SK-N-SH treated with all-trans-retinoic acid at 6 μM for 48 hours (cell line): ENCODE measurements around the gene RINL.
A peak's percentile ranks its signal among the peaks of the same experiment; 100 is the strongest.

ENCODE experiments used
- ATAC-seq: fragments of 200-7000 bp; cut with Tn5 transposase; 3 replicates; pipeline ENCODE4 v1.9.1; 2020; ENCODE audit warnings: mild to moderate bottlenecking, moderate library complexity
- ARNTL ChIP-seq: fragments of 450-650 bp; formaldehyde crosslinking; IDR thresholded peaks from 2 replicates; pipeline ENCODE4 v1.5.0; 2020; ENCODE audit warnings: low read depth, mild to moderate bottlenecking, moderate library complexity, borderline replicate concordance
- BACH2 ChIP-seq: fragments of 250-450 bp; sonication (Bioruptor Pico); IDR thresholded peaks from 2 replicates; pipeline ENCODE4 v1.9.0; 2021; ENCODE audit warnings: mild to moderate bottlenecking, borderline replicate concordance
- CSDC2 ChIP-seq: fragments of 250-450 bp; sonication (Bioruptor Pico); IDR thresholded peaks from 2 replicates; pipeline ENCODE4 v1.5.0; 2020; ENCODE audit warnings: mild to moderate bottlenecking, moderate library complexity
- ESRRG ChIP-seq: fragments of 250-450 bp; sonication (Bioruptor Pico); IDR thresholded peaks from 2 replicates; pipeline ENCODE4 v1.6.1; 2021; ENCODE audit warnings: mild to moderate bottlenecking
- GLIS3 ChIP-seq: fragments of 250-450 bp; sonication (Bioruptor Pico); IDR thresholded peaks from 2 replicates; pipeline ENCODE4 v1.5.0; 2020; ENCODE audit warnings: mild to moderate bottlenecking, moderate library complexity
- OSR1 ChIP-seq: fragments of 250-450 bp; sonication (Bioruptor Pico); IDR thresholded peaks from 2 replicates; pipeline ENCODE4 v1.8.0; 2022; ENCODE audit warnings: moderate library complexity, mild to moderate bottlenecking, inconsistent platforms
- PPARA ChIP-seq: fragments of 250-450 bp; sonication (Bioruptor Pico); IDR thresholded peaks from 2 replicates; pipeline ENCODE4 v1.5.0; 2020; ENCODE audit warnings: mild to moderate bottlenecking, borderline replicate concordance
- RARB ChIP-seq: fragments of 250-450 bp; sonication (Bioruptor Pico); IDR thresholded peaks from 2 replicates; pipeline ENCODE4 v1.8.0; 2021; ENCODE audit warnings: mild to moderate bottlenecking, moderate library complexity
- SNAI2 ChIP-seq: fragments of 250-450 bp; sonication (Bioruptor Pico); IDR thresholded peaks from 2 replicates; pipeline ENCODE4 v1.5.0; 2020; ENCODE audit warnings: mild to moderate bottlenecking, moderate library complexity
- ZC3H10 ChIP-seq: fragments of 250-450 bp; sonication (Bioruptor Pico); IDR thresholded peaks from 2 replicates; pipeline ENCODE4 v1.5.1; 2021; ENCODE audit warnings: mild to moderate bottlenecking, moderate library complexity
- ZFP3 ChIP-seq: fragments of 250-450 bp; sonication (Bioruptor Pico); IDR thresholded peaks from 2 replicates; pipeline ENCODE4 v1.5.0; 2020; ENCODE audit warnings: mild to moderate bottlenecking, moderate library complexity
- ZFP30 ChIP-seq: fragments of 450-650 bp; formaldehyde crosslinking; IDR thresholded peaks from 2 replicates; pipeline ENCODE4 v1.5.0; 2022; ENCODE audit warnings: mild to moderate bottlenecking, moderate library complexity
- ZNF565 ChIP-seq: fragments of 450-650 bp; formaldehyde crosslinking; conservative IDR thresholded peaks from 2 replicates; pipeline ENCODE4 v1.5.0; 2020; ENCODE audit warnings: low read depth, mild to moderate bottlenecking, moderate library complexity
- ZNF70 ChIP-seq: fragments of 450-650 bp; formaldehyde crosslinking; IDR thresholded peaks from 2 replicates; pipeline ENCODE4 v1.5.0; 2020; ENCODE audit warnings: mild to moderate bottlenecking, moderate library complexity
- ZNF8 ChIP-seq: fragments of 450-650 bp; formaldehyde crosslinking; IDR thresholded peaks from 2 replicates; pipeline ENCODE4 v1.5.0; 2020; ENCODE audit warnings: mild to moderate bottlenecking, moderate library complexity
- TF ChIP-seq, protein P1 (sequence below): fragments of 250-450 bp; sonication (Bioruptor Pico); IDR thresholded peaks from 2 replicates; pipeline ENCODE4 v1.8.0; 2021; ENCODE audit warnings: low read depth, mild to moderate bottlenecking, moderate library complexity, borderline replicate concordance
- TF ChIP-seq, protein P2 (sequence below): fragments of 250-450 bp; sonication (Bioruptor Pico); IDR thresholded peaks from 2 replicates; pipeline ENCODE4 v1.5.1; 2020; ENCODE audit warnings: low read depth, mild to moderate bottlenecking, moderate library complexity
- TF ChIP-seq, protein P3 (sequence below): fragments of 250-450 bp; sonication (Bioruptor Pico); IDR thresholded peaks from 2 replicates; pipeline ENCODE4 v1.8.0; 2020; ENCODE audit warnings: mild to moderate bottlenecking, moderate library complexity, borderline replicate concordance

RINL gene, protein sequence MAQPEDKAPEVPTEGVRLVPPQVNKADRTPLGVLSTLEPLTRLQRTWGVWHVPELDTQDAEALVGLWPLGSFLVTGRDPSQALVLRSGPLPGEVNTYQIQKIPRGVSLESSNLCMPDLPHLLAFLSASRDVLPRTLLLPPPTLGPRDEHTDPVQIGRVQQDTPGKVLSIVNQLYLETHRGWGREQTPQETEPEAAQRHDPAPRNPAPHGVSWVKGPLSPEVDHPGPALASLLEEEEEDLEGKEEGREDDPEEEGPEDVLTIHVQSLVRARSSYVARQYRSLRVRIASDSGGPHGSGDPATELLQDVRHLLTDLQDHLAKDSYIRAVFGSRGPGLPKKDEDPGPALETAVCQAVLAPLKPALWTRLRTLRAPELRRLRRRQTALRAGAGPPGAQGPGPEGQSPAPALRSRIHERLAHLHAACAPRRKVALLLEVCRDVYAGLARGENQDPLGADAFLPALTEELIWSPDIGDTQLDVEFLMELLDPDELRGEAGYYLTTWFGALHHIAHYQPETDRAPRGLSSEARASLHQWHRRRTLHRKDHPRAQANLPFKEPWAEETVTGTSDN

DNA sequence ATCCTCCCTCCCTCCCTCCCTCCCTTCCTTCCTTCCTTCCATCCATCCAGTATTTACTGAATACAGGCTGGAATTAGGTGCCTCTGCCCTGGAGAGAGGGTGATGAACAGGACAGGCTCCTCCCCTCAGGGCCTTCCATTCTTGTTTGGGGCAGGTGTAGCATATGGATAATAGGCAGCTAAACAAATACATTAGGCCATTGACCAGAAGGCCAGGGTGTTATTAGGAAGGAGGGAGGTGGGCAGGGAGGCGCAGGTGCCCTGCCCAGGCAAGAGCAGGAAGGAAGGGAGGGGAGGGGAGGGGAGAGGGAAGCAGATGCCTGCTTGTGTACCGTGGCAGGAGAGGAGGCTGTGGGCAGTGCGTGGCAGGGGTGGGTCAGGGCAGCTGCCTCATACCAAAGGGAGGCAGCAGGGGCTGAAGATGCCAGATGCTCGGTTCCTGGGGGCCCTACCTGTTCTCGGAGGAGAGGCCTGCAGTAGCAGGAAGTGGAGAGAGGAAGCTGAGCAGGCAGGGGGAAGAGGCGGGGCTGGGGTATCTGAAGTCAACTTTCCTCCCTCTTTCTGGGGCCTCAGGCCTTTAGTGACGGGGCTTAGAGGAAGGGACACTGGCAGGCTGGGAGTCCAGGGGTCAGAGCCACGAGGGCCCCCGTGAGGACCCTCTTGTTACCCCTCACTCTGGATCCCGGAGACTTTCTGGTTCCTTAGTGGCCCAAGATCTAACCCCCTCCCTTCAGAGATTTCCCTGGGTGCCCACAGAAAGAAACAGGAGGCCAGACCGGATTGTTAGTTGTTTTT, at the start of gene RINL:
TSS of gene RINL (minus strand) at position 495 of the 794 bp plus-strand sequence. CDS start 1,533 bp downstream, outside the sequence.
- no peak for TF ChIP-seq SNAI2 (CRISPR knock-in tag)
- TF ChIP-seq BACH2: no peak
- ATAC-seq: peak; percentile 28; the same call in 2 of the 3 replicates

DNA sequence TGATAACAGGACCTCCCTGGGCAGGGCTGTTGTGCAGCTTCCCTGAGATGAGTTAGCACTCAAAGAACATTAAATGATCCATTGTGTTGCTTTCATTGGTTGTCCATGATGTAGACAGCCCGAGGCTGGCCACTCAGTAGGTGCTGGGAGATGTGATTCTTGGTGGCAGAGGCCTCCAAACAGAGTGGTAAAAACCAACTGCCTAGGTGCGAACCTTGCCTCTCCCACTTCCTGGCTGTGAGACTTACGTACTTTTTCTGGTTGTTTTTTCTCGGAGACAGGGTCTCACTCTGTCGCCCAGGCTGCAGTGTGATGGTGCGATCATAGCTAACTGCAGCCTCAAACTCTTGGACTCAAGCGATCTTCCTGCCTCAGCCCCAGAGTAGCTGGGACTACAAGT, 46.3 kb upstream of the RINL start:
- TF ChIP-seq ARNTL (no peak), ZFP3 (CRISPR knock-in tag) (no peak), ZNF565 (CRISPR knock-in tag) (no peak), ZC3H10 (no peak), ESRRG (no peak), RARB (CRISPR knock-in tag) (no peak), PPARA (CRISPR knock-in tag) (no peak), ZNF70 (no peak), GLIS3 (CRISPR knock-in tag) (no peak), SNAI2 (CRISPR knock-in tag) (no peak)
- TF ChIP-seq, protein P1, sequence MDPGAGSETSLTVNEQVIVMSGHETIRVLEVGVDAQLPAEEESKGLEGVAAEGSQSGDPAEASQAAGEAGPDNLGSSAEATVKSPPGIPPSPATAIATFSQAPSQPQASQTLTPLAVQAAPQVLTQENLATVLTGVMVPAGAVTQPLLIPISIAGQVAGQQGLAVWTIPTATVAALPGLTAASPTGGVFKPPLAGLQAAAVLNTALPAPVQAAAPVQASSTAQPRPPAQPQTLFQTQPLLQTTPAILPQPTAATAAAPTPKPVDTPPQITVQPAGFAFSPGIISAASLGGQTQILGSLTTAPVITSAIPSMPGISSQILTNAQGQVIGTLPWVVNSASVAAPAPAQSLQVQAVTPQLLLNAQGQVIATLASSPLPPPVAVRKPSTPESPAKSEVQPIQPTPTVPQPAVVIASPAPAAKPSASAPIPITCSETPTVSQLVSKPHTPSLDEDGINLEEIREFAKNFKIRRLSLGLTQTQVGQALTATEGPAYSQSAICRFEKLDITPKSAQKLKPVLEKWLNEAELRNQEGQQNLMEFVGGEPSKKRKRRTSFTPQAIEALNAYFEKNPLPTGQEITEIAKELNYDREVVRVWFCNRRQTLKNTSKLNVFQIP (CRISPR knock-in tag): no peak
- TF ChIP-seq, protein P2, sequence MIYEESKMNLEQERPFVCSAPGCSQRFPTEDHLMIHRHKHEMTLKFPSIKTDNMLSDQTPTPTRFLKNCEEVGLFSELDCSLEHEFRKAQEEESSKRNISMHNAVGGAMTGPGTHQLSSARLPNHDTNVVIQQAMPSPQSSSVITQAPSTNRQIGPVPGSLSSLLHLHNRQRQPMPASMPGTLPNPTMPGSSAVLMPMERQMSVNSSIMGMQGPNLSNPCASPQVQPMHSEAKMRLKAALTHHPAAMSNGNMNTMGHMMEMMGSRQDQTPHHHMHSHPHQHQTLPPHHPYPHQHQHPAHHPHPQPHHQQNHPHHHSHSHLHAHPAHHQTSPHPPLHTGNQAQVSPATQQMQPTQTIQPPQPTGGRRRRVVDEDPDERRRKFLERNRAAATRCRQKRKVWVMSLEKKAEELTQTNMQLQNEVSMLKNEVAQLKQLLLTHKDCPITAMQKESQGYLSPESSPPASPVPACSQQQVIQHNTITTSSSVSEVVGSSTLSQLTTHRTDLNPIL (CRISPR knock-in tag): no peak
- TF ChIP-seq, protein P3, sequence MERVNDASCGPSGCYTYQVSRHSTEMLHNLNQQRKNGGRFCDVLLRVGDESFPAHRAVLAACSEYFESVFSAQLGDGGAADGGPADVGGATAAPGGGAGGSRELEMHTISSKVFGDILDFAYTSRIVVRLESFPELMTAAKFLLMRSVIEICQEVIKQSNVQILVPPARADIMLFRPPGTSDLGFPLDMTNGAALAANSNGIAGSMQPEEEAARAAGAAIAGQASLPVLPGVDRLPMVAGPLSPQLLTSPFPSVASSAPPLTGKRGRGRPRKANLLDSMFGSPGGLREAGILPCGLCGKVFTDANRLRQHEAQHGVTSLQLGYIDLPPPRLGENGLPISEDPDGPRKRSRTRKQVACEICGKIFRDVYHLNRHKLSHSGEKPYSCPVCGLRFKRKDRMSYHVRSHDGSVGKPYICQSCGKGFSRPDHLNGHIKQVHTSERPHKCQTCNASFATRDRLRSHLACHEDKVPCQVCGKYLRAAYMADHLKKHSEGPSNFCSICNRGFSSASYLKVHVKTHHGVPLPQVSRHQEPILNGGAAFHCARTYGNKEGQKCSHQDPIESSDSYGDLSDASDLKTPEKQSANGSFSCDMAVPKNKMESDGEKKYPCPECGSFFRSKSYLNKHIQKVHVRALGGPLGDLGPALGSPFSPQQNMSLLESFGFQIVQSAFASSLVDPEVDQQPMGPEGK: no peak
- no peak for ATAC-seq

DNA sequence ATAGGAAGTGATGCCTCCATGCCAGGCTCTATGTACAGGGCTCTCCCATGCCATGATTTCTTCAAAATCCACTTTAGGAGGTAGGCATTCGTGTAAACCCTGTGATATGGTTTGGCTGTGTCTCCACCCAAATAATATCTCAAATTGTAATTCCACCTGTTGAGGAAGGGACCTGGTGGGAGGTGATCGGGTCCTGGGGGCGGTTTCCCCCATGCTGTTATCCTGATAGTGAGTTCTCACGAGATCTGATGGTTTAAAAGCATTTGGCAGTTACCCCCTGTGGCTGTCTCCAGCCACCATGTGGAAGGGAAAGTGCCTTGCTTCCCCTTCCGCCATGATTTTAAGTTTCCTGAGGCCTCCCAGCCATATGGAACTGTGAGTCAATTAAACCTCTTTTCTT, 44.4 kb upstream of the RINL start:
- no peak for ATAC-seq
- no peak for TF ChIP-seq CSDC2 (CRISPR knock-in tag)

DNA sequence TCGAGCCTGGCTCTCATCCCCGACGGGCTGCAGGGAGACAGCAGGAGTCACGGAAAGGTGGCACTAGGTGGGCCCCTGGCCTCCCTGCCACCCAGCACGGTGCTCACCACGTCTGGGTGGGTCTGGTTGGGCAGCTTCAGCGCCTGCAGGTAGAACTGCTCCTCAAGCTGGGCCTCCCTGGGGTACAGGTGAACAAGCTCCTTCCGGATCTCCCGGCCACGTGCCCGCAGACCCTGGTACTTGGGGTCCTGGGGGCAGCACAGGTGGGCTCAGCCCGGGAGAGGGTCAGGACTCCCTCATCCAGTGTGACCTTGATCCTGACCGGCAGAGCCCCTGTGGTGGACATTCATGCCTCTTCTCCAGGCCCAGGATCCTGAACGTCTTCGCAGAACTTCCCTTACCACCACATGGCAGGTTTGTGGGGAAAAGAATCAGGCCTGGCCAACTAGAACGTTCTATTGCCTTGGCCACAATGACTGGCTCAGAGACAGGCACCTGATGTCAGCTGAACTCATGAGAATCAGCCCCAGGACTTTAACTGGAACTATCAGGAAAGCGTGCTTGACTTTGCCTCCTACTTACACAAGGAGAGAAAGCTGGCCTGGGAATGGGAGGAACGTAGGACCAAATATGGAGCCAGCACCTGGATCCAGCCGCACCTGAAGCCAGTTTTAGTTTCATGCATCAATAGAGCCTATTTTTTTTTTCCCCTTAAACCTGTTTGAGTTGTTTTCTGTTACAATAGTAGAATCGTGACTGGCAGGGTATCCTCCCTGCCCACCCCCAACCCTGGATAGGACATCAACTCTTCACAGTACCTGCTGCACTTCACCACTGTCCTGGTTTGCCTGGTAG, 43.6 kb upstream of the RINL start:
- TF ChIP-seq CSDC2 (CRISPR knock-in tag): no peak

DNA sequence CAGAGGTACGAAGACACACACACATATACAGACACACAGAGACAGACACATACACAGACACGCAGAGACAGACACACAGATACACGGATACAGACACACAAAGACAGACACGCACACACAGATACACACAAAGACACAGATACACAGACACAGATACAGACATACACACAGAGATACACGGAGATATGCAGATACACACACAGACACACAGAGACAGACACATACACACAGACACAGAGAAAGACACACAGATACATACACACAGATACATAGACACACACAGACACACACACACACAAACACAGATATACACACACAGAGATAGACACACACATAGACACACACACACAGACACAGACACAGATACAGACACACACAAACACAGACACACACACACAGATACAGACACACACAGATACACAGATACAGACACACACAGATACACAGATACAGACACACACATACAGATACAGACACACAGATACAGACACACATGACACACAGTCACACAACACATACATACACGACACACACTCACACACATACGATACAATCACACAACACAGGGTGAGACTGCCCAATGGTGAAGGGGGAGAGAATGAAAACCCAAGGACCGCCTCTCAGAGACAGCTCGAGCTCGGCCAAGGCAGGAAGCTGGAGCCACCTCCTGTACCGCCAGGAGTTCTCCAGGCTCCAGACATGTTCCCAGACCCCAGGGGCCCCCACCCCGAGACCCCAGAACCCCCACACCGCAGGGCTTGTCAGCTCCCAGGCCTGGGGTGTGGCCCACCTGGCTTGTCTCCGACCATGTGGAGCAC, 42.7 kb upstream of the RINL start:
- TF ChIP-seq ZNF565 (CRISPR knock-in tag) (no peak), RARB (CRISPR knock-in tag) (no peak), ARNTL (no peak), SNAI2 (CRISPR knock-in tag) (no peak), ZC3H10 (no peak), BACH2 (no peak), CSDC2 (CRISPR knock-in tag) (no peak), ZFP30 (CRISPR knock-in tag) (no peak), OSR1 (CRISPR knock-in tag) (no peak), ZNF70 (no peak), PPARA (CRISPR knock-in tag) (no peak), ZNF8 (CRISPR knock-in tag) (no peak)
- TF ChIP-seq, protein P2 (CRISPR knock-in tag): no peak
- ATAC-seq: no peak

More for the DNA sequence above, 43.6 kb upstream of the RINL start:
- no peak for ATAC-seq
